HUES64 (cell line): ENCODE measurements around the gene MOK.

Experiments
- H3K27ac ChIP-seq: 2 replicates; pipeline ENCODE4 v1.7.0; 2013; ENCODE audit warnings: low read depth, low read length, inconsistent platforms
- H3K27me3 ChIP-seq: 2 replicates; pipeline ENCODE4 v1.6.1; 2013; ENCODE audit warnings: mild to moderate bottlenecking, low read length; ENCODE audit not compliant: insufficient read depth
- H3K36me3 ChIP-seq: 2 replicates; pipeline ENCODE4 v1.6.1; 2013; ENCODE audit warnings: mild to moderate bottlenecking, low read length; ENCODE audit not compliant: insufficient read depth
- H3K4me1 ChIP-seq: 2 replicates; pipeline ENCODE4 v1.6.1; 2013; ENCODE audit warnings: mild to moderate bottlenecking, low read length, moderate library complexity; ENCODE audit not compliant: insufficient read depth
- H3K4me3 ChIP-seq: 2 replicates; pipeline ENCODE4 v1.5.1; 2013; ENCODE audit warnings: mild to moderate bottlenecking, low read length, moderate library complexity
- H3K9ac ChIP-seq: 2 replicates; pipeline ENCODE4 v1.6.1; 2013; ENCODE audit warnings: mild to moderate bottlenecking, low read depth, low read length
- H3K9me3 ChIP-seq: 2 replicates; pipeline ENCODE4 v1.6.1; 2013; ENCODE audit warnings: low read depth, low read length; ENCODE audit not compliant: insufficient read depth
- WGBS: fragments of 150-250, 120-280 bp; methylation state at CpG from one replicate; pipeline ENCODE4 v1.1.7; 2013; ENCODE audit warnings: missing lambda C conversion rate; 5-methylcytosine and 5-hydroxymethylcytosine counted together

Gene MOK

DNA sequence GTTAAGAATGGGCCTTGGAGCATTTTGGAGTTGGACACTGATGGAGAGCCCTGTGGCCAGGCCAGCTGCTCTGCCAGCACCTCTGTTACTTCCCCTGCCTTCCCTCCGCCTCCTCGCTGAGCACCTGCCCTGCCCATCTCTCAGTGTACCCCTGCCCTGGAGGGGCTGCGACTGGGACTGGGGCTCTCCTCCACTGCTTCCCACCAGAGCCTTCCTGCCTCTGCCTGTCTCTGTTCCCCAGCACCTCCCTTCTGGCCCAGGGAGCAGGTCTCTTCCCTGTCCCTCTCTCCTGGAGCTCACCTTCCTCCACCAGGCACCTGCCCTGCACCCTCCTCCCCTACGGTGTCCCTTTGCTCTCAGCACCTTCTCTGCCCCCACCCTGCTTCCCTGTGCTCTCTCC lies 103.2 kb downstream of the MOK start:
- no peak overlapping the region for H3K27ac ChIP-seq
- H3K9ac ChIP-seq, result no peak overlapping the region
- no peak overlapping the region for H3K4me3 ChIP-seq
- no peaks in the 10 kb centered on the region for H3K9me3 ChIP-seq
- H3K27me3 ChIP-seq, result no peaks in the 10 kb centered on the region
- peaks cover 35% of the 10 kb centered on the region for H3K36me3 ChIP-seq
- H3K4me1 ChIP-seq, result no peaks in the 10 kb centered on the region
- 87% methylated on average over 4 of the region's 4 CpGs for WGBS

DNA sequence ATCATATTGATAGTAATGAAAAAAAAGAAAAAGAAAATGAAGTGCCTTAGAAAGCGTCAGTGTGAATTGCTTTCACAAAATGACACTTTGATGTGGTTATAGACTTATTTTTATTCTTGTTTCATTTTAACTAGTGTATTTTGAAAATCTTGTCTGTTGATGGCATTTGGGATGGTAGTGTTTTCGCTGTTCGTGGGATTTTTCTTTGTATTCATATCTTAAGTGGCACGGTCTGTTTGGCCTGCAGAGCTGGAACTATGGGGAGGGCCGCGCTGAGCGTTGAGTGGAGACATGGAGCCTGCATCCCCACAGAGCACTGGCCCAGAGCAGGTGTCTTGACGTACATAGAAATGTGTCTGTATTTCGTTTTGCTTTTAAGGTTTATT lies 103.6 kb downstream of the MOK start:
- Histone ChIP-seq H3K27me3 (no peaks in the 10 kb centered on the region), H3K4me1 (no peaks in the 10 kb centered on the region), H3K27ac (no peak overlapping the region), H3K4me3 (no peak overlapping the region), H3K9ac (no peak overlapping the region), H3K9me3 (no peaks in the 10 kb centered on the region), H3K36me3 (peaks cover 39% of the 10 kb centered on the region)
- WGBS, result 94% methylated on average over 9 of the region's 9 CpGs

DNA sequence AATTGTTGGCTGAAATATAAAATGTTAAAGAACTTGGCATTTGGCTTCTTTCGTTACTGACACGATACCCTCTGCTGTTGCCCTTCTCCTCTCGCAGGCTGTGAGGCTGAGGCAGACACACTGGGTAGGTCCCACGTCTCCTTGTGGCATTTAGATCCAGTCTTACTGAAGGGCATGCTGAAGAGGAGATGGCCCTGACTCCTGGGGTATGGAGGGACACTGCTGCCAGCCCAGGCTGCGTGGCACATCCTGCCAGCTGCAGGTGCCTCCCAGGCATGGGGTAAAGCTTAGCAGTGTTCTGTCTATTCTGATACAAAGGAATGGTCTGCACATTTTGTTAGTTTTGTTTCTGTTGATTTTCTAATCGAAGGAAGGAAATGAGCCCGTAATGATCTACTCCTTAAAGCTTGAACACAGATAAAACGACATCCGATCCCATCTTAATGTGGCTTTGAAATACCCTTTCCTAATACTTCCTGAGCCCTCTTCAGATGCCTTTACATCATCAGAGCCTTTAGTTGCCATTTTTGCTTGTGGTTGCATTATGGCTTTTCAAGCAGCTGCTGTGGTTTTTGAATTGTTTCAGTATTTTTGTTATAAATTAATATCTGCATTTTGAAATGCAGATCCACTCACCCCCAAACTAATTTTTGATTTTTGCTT lies 104.1 kb downstream of the MOK start:
- 94% methylated on average over 9 of the region's 9 CpGs for WGBS
- H3K27ac ChIP-seq, result no peak overlapping the region
- no peak overlapping the region for H3K9ac ChIP-seq
- no peaks in the 10 kb centered on the region for H3K4me1 ChIP-seq
- H3K4me3 ChIP-seq, result no peak overlapping the region
- peaks cover 43% of the 10 kb centered on the region for H3K36me3 ChIP-seq
- H3K9me3 ChIP-seq, result no peaks in the 10 kb centered on the region
- H3K27me3 ChIP-seq, result no peaks in the 10 kb centered on the region

DNA sequence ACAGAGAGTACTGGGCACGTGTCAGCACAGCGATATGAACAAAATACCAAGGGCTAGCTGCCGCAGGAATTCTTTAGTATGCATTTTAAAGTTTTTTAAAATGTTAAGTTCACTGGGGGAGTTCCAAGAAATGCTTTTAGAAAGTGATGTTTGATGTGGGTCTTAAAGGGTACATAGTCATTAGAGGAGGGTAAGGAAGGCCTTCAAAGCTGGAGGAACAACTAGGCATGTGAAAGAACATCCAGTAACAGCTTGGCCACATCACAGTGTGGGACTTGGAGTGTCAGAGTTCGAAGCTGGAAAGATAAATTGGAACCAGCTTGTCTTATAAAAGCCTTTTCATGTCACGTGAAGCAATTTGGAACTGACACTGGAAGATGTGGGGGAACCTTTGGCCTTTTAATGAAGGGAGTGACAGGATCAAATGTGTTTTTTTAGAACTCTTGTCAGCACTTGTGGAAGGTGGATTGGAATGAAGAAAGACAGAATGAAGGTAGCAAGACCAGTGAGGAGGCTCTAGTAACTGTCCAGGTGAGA lies 107.6 kb downstream of the MOK start:
- peaks cover 18% of the 10 kb centered on the region; the same call in 1 of the 2 replicates for H3K4me1 ChIP-seq
- WGBS, result 92% methylated on average over 5 of the region's 5 CpGs
- no peak overlapping the region for H3K27ac ChIP-seq
- H3K36me3 ChIP-seq, result peaks cover 39% of the 10 kb centered on the region
- H3K27me3 ChIP-seq, result no peaks in the 10 kb centered on the region
- no peak overlapping the region for H3K4me3 ChIP-seq
- H3K9me3 ChIP-seq, result no peaks in the 10 kb centered on the region
- no peak overlapping the region for H3K9ac ChIP-seq

DNA sequence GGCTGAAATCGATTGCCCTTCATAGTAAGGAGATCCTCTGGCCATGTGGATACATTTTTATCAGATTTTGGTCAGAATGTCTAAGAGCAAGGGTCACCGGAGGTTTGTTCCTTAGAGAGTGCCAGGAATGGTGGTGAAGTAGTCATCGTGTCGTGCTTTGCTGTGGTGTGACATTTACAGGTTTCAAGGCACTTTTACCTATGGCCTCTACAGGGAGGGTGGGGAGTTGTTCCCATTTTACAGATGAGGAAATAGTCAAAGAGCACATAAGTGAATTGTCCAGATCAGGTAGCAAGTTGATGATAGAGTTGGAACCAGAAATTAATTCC lies 108.1 kb downstream of the MOK start:
- WGBS, result 74% methylated on average over 4 of the region's 4 CpGs
- no peak overlapping the region for H3K4me3 ChIP-seq
- H3K36me3 ChIP-seq, result peaks cover 39% of the 10 kb centered on the region
- no peak overlapping the region for H3K27ac ChIP-seq
- H3K9me3 ChIP-seq, result no peaks in the 10 kb centered on the region
- peaks cover 18% of the 10 kb centered on the region; the same call in 1 of the 2 replicates for H3K4me1 ChIP-seq
- H3K9ac ChIP-seq, result no peak overlapping the region
- no peaks in the 10 kb centered on the region for H3K27me3 ChIP-seq

DNA sequence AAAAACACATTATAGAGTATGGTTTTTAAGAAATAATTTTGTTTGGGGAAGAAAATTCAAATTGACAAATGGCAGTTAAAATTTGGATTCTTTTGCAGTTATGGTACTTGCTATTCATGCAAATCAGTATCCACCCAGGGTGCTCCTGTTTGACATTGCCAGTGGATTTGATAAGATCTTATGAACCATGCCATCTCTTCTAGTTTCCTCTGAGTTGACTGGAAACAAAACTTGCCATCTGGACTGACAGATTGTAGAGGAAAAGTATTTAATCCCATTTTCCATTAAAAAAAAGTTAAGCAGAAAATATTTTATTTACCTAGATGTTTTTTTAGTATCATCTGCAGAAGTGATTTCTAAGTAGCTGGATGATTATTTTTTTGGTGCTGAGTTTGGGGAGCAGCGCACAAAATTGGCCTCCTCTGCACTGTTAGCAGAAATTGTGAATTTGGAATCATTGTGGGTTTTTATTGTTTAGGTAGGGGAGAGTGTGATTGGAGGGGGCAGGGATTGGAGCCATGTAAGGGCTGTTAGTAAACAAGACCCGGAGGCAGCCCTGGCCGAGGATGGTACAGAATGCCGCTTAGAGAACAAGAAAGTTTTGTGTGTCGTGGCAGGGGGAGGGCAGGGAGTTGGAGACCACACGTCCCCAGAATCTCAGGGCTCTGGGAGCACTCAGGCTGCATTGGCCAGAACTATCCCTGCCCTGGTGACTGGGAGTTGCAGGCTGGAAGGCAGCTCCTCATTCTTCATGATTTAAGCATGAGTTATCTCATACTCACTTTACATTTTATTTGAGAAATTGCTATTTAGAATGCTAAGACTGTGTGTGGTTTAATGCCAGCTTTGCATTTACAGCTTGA lies 108.7 kb downstream of the MOK start:
- 92% methylated on average over 6 of the region's 6 CpGs for WGBS
- peaks cover 18% of the 10 kb centered on the region; the same call in 1 of the 2 replicates for H3K4me1 ChIP-seq
- H3K4me3 ChIP-seq, result no peak overlapping the region
- H3K36me3 ChIP-seq, result peaks cover 39% of the 10 kb centered on the region
- no peak overlapping the region for H3K27ac ChIP-seq
- no peaks in the 10 kb centered on the region for H3K9me3 ChIP-seq
- H3K27me3 ChIP-seq, result no peaks in the 10 kb centered on the region
- H3K9ac ChIP-seq, result no peak overlapping the region

DNA sequence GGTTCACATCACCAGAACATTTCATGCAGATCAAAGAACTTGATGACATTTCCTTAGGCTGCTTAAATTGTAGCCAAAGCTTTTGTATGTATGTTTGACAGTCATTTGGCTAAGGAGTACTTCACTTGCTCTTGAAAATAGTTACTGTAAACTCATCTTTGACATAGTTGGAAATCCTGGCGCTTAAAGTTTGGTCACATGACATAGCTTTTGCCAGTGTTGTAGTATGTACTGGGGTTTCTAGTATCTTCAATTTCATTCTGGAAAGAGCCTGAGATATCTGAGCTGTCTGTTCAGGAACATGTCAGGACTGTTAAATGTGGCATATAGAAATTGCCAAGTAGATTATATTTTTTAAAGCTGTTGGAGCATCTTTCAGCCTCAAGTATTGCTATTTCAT lies 109.5 kb downstream of the MOK start:
- Histone ChIP-seq H3K9ac (no peak overlapping the region), H3K4me1 (peaks cover 18% of the 10 kb centered on the region; the same call in 1 of the 2 replicates), H3K36me3 (peaks cover 39% of the 10 kb centered on the region), H3K9me3 (no peaks in the 10 kb centered on the region), H3K27me3 (no peaks in the 10 kb centered on the region), H3K4me3 (no peak overlapping the region), H3K27ac (no peak overlapping the region)
- WGBS, result 97% methylated on average over 1 of the region's 1 CpG

DNA sequence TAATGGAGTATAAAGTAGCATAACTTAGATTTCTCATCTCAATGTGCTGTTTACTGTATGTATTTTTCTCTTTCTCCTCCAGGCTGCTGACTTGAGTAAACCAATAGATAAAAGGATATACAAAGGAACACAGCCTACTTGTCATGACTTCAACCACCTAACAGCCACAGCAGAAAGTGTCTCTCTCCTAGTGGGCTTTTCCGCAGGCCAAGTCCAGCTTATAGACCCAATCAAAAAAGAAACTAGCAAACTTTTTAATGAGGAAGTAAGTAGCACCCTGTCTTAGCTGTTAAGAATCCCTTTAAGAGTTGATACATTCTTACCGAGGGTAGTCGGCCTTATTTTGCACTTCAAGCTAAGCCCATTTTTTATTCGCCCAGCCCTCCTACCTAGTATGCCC lies 110.1 kb downstream of the MOK start:
- no peak overlapping the region for H3K4me3 ChIP-seq
- H3K27me3 ChIP-seq, result no peaks in the 10 kb centered on the region
- H3K9ac ChIP-seq, result no peak overlapping the region
- H3K36me3 ChIP-seq, result peaks cover 39% of the 10 kb centered on the region
- peaks cover 18% of the 10 kb centered on the region; the same call in 1 of the 2 replicates for H3K4me1 ChIP-seq
- no peak overlapping the region for H3K27ac ChIP-seq
- no peaks in the 10 kb centered on the region for H3K9me3 ChIP-seq
- 97% methylated on average over 4 of the region's 4 CpGs for WGBS

DNA sequence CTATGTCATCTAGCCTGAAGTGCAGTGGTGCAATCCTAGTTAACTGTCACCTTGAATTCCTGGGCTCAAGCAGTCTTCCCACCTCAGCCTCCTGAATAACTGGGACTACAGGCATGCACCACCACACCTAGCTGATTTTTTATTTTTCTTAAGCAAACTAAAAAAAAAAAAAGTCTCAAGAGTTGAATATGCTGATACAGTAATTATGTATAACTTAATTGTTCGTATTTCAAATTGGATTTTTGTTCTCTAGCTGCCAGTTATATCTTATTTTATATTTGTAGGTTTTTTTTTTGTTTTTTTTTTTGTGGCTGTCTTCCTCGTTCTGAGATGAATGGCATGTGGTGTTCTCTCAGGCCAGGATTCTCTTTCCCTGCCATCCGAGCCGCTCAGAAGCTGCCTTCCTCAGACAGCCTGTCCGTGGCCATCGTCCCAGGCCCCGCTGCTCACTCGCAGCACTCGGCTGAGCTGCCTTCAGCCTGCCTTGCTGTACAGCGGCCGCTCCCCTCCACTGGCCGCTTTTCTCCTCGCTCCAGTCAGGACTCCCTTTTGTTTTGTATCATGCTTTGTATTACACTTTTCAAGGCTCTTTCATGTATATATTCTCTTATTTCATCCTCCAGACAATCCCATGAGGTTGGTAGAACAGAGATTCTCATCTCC lies 112.0 kb downstream of the MOK start:
- no peak overlapping the region for H3K4me3 ChIP-seq
- H3K36me3 ChIP-seq, result peaks cover 30% of the 10 kb centered on the region
- H3K9ac ChIP-seq, result no peak overlapping the region
- H3K9me3 ChIP-seq, result no peaks in the 10 kb centered on the region
- WGBS, result 70% methylated on average over 13 of the region's 13 CpGs
- peaks cover 18% of the 10 kb centered on the region; the same call in 1 of the 2 replicates for H3K4me1 ChIP-seq
- H3K27me3 ChIP-seq, result no peaks in the 10 kb centered on the region
- H3K27ac ChIP-seq, result no peak overlapping the region

DNA sequence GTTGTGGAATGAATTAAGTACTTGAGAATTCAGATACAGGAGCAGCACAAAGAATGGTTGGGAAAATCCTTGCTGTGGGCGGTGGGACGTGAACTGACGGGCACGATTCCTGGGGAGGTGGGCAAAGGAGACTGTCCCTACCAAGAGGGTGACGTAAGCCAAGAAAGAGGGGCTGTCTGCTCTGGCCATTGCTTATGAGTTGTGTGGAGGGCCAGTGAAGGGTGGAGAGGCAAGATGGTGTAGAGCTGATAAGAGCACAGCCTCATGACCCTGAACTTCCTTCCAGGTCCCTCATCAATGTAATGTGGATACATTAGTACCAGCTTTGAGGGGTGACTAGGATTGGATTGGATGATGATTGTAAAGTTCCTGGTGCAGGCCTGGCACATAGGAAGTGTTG lies 115.1 kb downstream of the MOK start:
- no peaks in the 10 kb centered on the region for H3K9me3 ChIP-seq
- H3K4me3 ChIP-seq, result no peak overlapping the region
- no peaks in the 10 kb centered on the region for H3K27me3 ChIP-seq
- H3K4me1 ChIP-seq, result peaks cover 21% of the 10 kb centered on the region
- no peak overlapping the region for H3K9ac ChIP-seq
- WGBS, result 94% methylated on average over 5 of the region's 5 CpGs
- H3K27ac ChIP-seq, result no peak overlapping the region
- H3K36me3 ChIP-seq, result peaks cover 2% of the 10 kb centered on the region; the same call in 1 of the 2 replicates

DNA sequence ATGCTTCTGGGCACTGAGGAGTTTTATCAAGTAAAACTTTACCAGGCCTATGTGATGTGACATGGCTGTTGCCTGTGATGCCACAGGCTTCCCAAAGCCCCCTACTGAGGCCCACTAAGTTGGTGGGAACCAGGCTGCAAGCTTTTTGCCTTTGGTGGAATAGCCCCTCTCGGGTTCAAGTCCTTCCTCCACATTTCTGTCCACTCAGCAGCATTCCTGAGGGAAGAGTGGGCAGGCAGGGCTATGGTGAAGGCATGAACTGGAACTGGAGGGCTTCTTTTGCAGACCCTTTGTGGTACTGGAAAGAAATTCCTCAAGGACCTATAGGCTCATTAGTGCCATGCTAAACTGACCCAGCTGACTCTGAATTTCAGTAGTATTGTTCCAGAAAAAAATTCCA lies 116.8 kb downstream of the MOK start:
- H3K4me3 ChIP-seq, result no peak overlapping the region
- WGBS, result 100% methylated on average over 1 of the region's 1 CpG
- no peaks in the 10 kb centered on the region for H3K27me3 ChIP-seq
- no peak overlapping the region for H3K9ac ChIP-seq
- H3K4me1 ChIP-seq, result peaks cover 11% of the 10 kb centered on the region
- no peaks in the 10 kb centered on the region for H3K9me3 ChIP-seq
- H3K36me3 ChIP-seq, result no peaks in the 10 kb centered on the region
- no peak overlapping the region for H3K27ac ChIP-seq
